Esophagus muscularis mucosa (tissue), 4 donors: ENCODE measurements around the gene SSR1.

Experiments used
- CTCF ChIP-seq, 3 experiments: fragments of 200-600 bp in 2 of 3; fragments of 450-650 bp in 1 of 3; sonication (generic) in 2 of 3; IDR thresholded peaks; one replicate each; pipeline ENCODE4 v1.5.1; 2017 to 2019; ENCODE audit warnings: antibody characterized with exemption in 3 of 3, mild to moderate bottlenecking in 2 of 3, moderate library complexity in 1 of 3
- EP300 ChIP-seq: sonication (generic); formaldehyde crosslinking; IDR thresholded peaks from one replicate; pipeline ENCODE4 v1.6.1; 2017; ENCODE audit warnings: antibody characterized with exemption
- POLR2A ChIP-seq: fragments of 450-650 bp; IDR thresholded peaks from one replicate; pipeline ENCODE4 v1.6.1; 2017; ENCODE audit warnings: antibody characterized with exemption, moderate library complexity, mild to moderate bottlenecking, low read depth
- POLR2AphosphoS5 ChIP-seq, 2 donors: sonication (generic); formaldehyde crosslinking; IDR thresholded peaks; one replicate each; pipeline ENCODE4 v1.6.1; 2017; ENCODE audit warnings: antibody characterized with exemption in 2 of 2

- TF ChIP-seq CTCF (IDR thresholded peaks at IDR 0.05), result no peak
- TF ChIP-seq POLR2AphosphoS5 (IDR thresholded peaks at IDR 0.05), result no peak
- TF ChIP-seq POLR2A, result no peak
- no peak for TF ChIP-seq EP300
Measured at GRCh38 chr6:7240351-7240750, 72.6 kb downstream of the SSR1 start.
